Measurements from ENCODE around the gene AFAP1.

The AFAP1 gene

GRCh38 chr4:7722766-7723387 lies 216.8 kb downstream of the AFAP1 start:
- DNase-seq (ENCODE audit: low read depth in 2 of 3, low spot score in 2 of 3), result no peak

GRCh38 chr4:7721984-7722551 lies 217.6 kb downstream of the AFAP1 start:
- no peak for DNase-seq (ENCODE audit: low read depth in 2 of 3, low spot score in 2 of 3)

- DNase-seq (ENCODE audit: low read depth in 2 of 3, low spot score in 2 of 3), result peak; percentile 13 to 53 (median 50)
These were observed 220.1 kb downstream of the AFAP1 start for GRCh38 chr4:7719354-7720174.

- DNase-seq (ENCODE audit: low read depth in 2 of 3, low spot score in 2 of 3), result no peak
These were observed 221.6 kb downstream of the AFAP1 start for GRCh38 chr4:7717946-7718490.

GRCh38 chr4:7717161-7717560 lies 222.5 kb downstream of the AFAP1 start:
- DNase-seq (ENCODE audit: low read depth in 2 of 3, low spot score in 2 of 3), result no peak

- no peak for DNase-seq (ENCODE audit: low read depth in 2 of 3, low spot score in 2 of 3)
These were observed 223.5 kb downstream of the AFAP1 start for GRCh38 chr4:7716010-7716721.

- DNase-seq (ENCODE audit: low read depth in 2 of 3, low spot score in 2 of 3), result no peak
These were observed 224.2 kb downstream of the AFAP1 start for GRCh38 chr4:7715271-7716009.

GRCh38 chr4:7714738-7715137 lies 224.9 kb downstream of the AFAP1 start:
- DNase-seq (ENCODE audit: low read depth in 2 of 3, low spot score in 2 of 3), result no peak

- DNase-seq (ENCODE audit: low read depth in 2 of 3, low spot score in 2 of 3), result no peak
These were observed 225.5 kb downstream of the AFAP1 start for GRCh38 chr4:7714176-7714575.

GRCh38 chr4:7713757-7714156 lies 225.9 kb downstream of the AFAP1 start:
- no peak for DNase-seq (ENCODE audit: low read depth in 2 of 3, low spot score in 2 of 3)

GRCh38 chr4:7712021-7712671 lies 227.5 kb downstream of the AFAP1 start:
- DNase-seq (ENCODE audit: low read depth in 2 of 3, low spot score in 2 of 3), result no peak

- no peak for DNase-seq (ENCODE audit: low read depth in 2 of 3, low spot score in 2 of 3)
These were observed 228.2 kb downstream of the AFAP1 start for GRCh38 chr4:7711307-7711963.

- DNase-seq (ENCODE audit: low read depth in 2 of 3, low spot score in 2 of 3), result no peak
These were observed 228.9 kb downstream of the AFAP1 start for GRCh38 chr4:7710576-7711306.

- DNase-seq (ENCODE audit: low read depth in 2 of 3, low spot score in 2 of 3), result no peak
These were observed 229.5 kb downstream of the AFAP1 start for GRCh38 chr4:7710126-7710525.

GRCh38 chr4:7709431-7709830 lies 230.2 kb downstream of the AFAP1 start:
- DNase-seq (ENCODE audit: low read depth in 2 of 3, low spot score in 2 of 3), result no peak

- DNase-seq (ENCODE audit: low read depth in 2 of 3, low spot score in 2 of 3), result no peak
These were observed 230.7 kb downstream of the AFAP1 start for GRCh38 chr4:7708981-7709380.

All from activated CD8-positive, alpha-beta memory T cell treated with anti-CD3 and anti-CD28 coated beads for 48 hours (primary cell).